ENCODE measurements around the gene TNIK.

The TNIK gene

GRCh38 chr3:171358181-171358880, 101.9 kb downstream of the TNIK start:
- DNase-seq = no peak

GRCh38 chr3:171357721-171358120, 102.5 kb downstream of the TNIK start:
- no peak for DNase-seq

GRCh38 chr3:171356251-171356650, 104.0 kb downstream of the TNIK start:
- no peak for DNase-seq

GRCh38 chr3:171354706-171355582, 105.3 kb downstream of the TNIK start:
- DNase-seq = no peak

GRCh38 chr3:171354049-171354705, 106.0 kb downstream of the TNIK start:
- DNase-seq = no peak

- no peak for DNase-seq
Observed at GRCh38 chr3:171353423-171353822, 106.8 kb downstream of the TNIK start.

- DNase-seq = no peak
Observed at GRCh38 chr3:171352387-171352935, 107.7 kb downstream of the TNIK start.

- DNase-seq = no peak
Observed at GRCh38 chr3:171351676-171352075, 108.5 kb downstream of the TNIK start.

- no peak for DNase-seq
Observed at GRCh38 chr3:171350364-171350763, 109.8 kb downstream of the TNIK start.

GRCh38 chr3:171349392-171349791, 110.8 kb downstream of the TNIK start:
- no peak for DNase-seq

- no peak for DNase-seq
Observed at GRCh38 chr3:171348121-171348520, 112.1 kb downstream of the TNIK start.

- no peak for DNase-seq
Observed at GRCh38 chr3:171347301-171348039, 112.7 kb downstream of the TNIK start.

GRCh38 chr3:171346582-171347300, 113.5 kb downstream of the TNIK start:
- no peak for DNase-seq

- no peak for DNase-seq
Observed at GRCh38 chr3:171346019-171346418, 114.2 kb downstream of the TNIK start.

- no peak for DNase-seq
Observed at GRCh38 chr3:171345107-171345843, 114.9 kb downstream of the TNIK start.

- no peak for DNase-seq
Observed at GRCh38 chr3:171343693-171344092, 116.5 kb downstream of the TNIK start.

GRCh38 chr3:171342783-171343420, 117.3 kb downstream of the TNIK start:
- DNase-seq = no peak

- DNase-seq = no peak
Observed at GRCh38 chr3:171342200-171342599, 118.0 kb downstream of the TNIK start.

GRCh38 chr3:171340434-171340833, 119.8 kb downstream of the TNIK start:
- DNase-seq = no peak

GRCh38 chr3:171339598-171339997, 120.6 kb downstream of the TNIK start:
- DNase-seq = no peak

GRCh38 chr3:171336406-171336805, 123.8 kb downstream of the TNIK start:
- DNase-seq = no peak
